ENCODE measurements around the gene CHST11.
"Not testable (repeated sequence)": the region's sequence is repeated elsewhere in the genome, so short reads cannot be mapped to it uniquely, and the experiment has no call there.

GRCh38 chr12:104806194-104806593, 349.4 kb downstream of the CHST11 start:
- not testable (repeated sequence) for TF ChIP-seq POLR2A (IDR thresholded peaks at IDR 0.05; ENCODE audit: low read length); GATA1 (IDR thresholded peaks at IDR 0.05; ENCODE audit: low read depth, low read length)
